Measurements from ENCODE around the gene MT1B.
"Not testable (repeated sequence)": the region's sequence is repeated elsewhere in the genome, so short reads cannot be mapped to it uniquely, and the experiment has no call there.

Gene MT1B

GRCh38 chr16:56667581-56668571, 16.2 kb downstream of the MT1B start, which contains the start of gene MT1G:
Gene MT1G (minus strand): TSS chr16:56668065. CDS start chr16:56667993, 72 bp downstream.
- peak; percentile 81 to 91 (median 86) for DNase-seq

GRCh38 chr16:56669005-56669839, 17.5 kb downstream of the MT1B start, which contains the start of gene MT1H:
Gene MT1H (plus strand): TSS chr16:56669814. CDS start chr16:56669885, 71 bp downstream.
- no peak for DNase-seq

DNA sequence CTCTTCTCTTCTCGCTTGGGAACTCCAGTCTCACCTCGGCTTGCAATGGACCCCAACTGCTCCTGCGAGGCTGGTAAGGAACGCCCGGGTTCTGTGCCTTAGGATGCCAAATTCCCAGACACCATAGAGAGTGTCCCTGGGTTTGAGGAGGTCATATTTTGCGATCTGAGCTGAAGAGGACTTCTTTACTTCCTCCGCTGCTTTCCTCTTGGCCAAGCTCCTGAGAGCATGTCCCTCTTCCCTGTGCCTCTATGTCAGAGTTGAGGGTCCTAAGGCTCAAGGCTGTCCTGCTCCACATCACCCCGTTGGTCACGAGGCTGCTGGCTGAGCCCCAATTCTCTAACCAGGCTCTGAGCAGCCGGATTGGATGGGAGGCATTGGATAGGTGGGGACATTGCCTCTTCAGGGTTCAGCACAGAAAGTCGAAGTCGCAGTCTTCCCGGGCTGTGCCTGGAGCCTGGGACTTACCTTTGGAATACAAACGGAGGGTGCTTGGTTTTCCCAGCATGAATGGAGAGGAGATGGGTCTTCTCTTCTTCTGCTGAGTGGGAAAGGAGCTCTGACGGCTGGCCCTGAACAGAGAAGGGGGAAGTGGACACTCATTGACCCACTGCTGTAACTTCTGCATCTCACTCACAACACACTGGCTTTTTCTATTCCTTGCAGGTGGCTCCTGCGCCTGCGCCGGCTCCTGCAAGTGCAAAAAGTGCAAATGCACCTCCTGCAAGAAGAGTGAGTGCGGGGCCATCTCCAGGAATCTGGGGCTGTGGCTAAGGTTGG, 18.3 kb downstream of the MT1B start:
- DNase-seq, result peak; percentile 24 to 67 (median 62)

DNA sequence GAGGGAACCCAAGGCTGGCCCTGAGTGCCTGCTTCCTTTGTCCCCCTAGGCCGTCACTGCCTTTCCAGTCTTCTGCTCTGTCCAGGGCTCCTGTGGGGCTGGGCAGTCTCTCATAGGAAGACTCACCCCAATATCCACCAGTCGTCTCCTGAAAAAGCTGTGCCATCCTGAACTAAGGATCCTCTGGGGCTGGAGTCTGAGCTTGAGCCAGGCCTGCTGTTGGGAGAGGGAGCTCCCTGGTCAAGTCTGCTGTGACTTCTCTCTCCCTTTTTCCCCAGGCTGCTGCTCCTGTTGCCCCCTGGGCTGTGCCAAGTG, 18.9 kb downstream of the MT1B start:
- DNase-seq, result no peak

GRCh38 chr16:56671691-56672090, 20.0 kb downstream of the MT1B start:
- DNase-seq, result peak; percentile 30 to 46 (median 40)

DNA sequence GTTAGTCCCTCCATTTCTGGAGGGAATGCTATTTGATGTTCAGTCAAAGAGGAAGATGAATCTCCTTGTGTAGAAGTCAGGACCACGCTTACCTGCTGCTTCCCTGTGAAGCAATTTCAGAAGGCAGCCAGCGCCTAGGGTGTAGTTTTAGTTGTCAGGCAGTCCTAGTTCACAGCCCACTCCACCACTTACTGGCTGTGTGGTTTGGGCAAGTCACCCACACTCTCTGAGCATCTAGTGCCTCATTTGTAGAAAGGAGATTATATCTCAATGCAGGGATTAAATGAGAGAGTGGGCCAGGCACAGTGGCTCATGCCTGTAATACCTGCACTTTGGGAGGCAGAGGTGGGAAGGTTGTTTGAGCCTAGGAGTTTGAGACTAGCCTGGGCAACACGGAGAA, 20.5 kb downstream of the MT1B start:
- not testable (repeated sequence) for DNase-seq

DNA sequence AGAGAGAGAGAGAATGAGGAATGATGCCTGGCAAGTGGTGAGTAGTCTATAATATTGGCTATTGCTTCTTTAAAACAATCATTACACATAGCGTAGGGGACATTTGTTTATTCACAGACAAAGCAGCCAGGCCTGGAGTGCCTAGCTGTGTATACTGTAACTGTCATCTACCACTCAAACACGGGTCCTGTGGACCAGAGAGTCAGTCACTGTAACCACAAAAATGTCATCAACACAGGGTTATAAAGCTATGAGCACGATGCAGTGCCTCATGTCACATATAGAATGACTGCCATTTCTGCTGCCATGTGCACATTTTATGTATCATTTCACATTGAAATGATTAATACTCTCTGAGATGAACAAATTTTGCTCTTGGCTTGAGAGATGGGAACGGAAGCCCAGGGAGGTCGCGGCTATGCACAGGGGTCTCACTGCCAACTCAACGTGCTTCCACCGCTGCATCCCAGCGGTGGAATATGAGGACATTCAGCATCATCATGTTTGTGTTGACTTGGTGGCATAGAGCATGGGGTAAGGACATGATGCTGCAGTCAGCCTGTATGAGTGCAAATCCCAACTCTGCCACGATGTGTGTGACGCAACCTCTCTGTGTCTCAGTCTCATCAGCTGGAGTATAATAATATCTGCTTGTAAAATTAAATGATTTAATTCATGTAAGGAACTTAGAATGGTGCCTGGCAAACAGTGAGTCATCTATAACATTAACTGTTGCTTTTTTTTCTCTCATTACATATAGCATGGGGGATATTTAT, 21.3 kb downstream of the MT1B start:
- DNase-seq, result no peak

DNA sequence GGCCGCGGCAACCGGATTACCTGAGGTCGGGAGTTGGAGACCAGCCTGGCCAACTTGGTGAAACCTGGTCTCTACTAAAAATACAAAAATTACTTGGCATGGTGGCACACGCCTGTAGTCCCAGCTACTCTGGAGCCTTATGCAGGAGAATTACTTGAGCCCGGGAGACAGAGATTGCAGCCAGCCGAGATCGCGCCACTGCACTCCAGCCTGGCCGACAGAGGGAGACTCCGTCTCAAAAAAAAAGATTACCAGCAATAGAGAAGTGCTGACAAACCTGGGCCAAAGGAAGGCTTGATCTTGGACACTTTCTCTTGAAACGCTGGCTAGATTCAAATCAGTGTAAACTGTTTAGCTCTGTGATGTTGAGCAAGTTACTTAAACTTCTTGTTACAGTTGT, 22.2 kb downstream of the MT1B start:
- peak; percentile 51 to 62 (median 60) for DNase-seq

GRCh38 chr16:56674570-56674969, 22.9 kb downstream of the MT1B start:
- not testable (repeated sequence) for DNase-seq

DNA sequence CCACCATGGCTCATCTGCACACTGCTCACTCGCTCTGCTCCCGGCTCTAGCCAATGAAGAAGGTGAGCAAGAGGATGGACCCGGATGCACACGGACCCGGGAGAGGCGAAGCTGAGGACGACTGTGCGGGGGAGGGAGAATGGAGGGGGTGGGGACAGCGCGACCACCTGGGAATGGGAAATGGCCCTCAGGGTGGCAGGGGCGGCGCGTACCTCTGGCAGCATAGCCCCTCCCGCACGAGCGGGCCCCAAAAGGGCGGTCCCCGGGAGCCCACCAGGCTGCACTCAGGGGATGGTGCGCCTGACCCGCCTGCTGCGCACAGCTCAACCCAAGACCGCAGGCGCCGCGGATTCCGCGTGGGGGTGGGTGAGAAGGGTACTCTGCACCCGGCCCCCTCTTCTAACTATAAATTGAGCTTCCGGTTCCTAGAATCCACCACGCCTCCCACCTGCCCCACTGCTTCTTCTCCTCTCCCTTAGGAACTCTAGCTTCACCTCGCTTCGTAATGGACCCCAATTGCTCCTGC, 24.1 kb downstream of the MT1B start:
- DNase-seq, result no peak

- no peak for DNase-seq
Measured at GRCh38 chr16:56677474-56677873, 25.8 kb downstream of the MT1B start.

DNA sequence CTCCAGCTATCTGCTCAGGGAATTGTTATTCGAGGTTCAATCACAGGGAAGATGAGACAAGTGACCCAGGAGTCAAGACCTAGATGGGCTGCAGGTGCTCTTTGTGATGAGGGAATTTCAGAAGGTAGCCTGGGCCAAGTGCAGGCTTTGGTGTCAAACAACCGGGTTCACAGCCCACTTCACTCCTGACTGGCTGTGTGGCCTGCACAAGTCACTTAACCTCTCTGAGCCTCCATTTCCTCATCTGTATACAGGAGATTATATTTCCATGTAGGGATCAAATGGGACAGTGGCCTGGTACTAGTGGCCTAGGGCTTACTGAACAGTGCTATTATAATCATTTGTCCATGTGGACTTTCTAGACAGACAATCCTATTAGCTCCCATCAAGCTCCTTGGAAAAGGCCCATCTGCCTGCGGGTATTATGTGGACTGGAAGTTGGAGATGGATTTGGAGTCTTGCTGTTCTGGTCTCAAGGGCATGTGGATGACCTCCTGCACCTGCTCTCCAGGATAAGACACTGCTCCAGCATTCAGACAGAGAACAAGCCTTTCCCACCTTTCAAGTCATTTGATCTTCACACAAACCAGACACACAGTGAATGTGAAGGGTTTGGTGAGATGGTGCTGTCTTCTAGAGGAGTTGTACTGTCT, 27.5 kb downstream of the MT1B start:
- DNase-seq, result no peak

GRCh38 chr16:56679818-56680217, 28.1 kb downstream of the MT1B start:
- DNase-seq, result peak in 3 of 4 experiments; percentile 32 to 48 (median 47)

GRCh38 chr16:56681939-56682702, 30.4 kb downstream of the MT1B start, which contains the start of gene MT1X:
Gene MT1X (plus strand): TSS chr16:56682470. CDS start chr16:56682541, 71 bp downstream.
- peak; percentile 94 to 98 (median 95) for DNase-seq

DNA sequence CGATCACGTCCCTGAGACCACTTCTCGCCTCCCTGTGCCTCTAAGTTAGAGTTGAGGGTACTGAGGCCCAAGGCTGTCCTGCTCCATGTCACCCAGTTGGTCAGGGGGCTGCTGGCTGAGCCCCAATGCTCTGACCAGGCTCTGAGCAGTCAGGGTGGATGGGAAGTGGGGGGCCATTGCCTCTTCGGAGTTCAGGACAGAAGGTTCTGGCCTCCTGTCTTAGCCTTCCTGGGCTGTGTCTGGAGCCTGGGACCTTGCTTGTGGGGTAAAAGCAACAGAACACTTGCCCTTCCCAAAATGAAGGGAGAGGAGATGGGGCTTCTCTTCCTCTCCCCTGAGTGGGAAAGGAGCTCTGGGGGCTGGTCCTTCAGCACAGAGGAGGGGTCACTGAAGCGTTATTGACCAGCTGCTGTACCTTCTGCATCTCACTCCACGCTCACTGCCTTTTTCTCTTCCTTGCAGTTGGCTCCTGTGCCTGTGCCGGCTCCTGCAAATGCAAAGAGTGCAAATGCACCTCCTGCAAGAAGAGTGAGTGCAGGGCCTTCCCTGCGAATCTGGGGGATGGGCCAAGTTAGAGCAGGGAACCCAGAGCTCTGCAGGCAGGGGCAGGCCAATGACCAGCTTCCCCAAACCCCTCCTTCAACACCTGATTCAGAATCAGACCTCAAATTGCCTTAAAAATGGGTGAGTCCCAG, 31.2 kb downstream of the MT1B start:
- DNase-seq, result peak in 1 of 4 experiments; percentile 15

DNA sequence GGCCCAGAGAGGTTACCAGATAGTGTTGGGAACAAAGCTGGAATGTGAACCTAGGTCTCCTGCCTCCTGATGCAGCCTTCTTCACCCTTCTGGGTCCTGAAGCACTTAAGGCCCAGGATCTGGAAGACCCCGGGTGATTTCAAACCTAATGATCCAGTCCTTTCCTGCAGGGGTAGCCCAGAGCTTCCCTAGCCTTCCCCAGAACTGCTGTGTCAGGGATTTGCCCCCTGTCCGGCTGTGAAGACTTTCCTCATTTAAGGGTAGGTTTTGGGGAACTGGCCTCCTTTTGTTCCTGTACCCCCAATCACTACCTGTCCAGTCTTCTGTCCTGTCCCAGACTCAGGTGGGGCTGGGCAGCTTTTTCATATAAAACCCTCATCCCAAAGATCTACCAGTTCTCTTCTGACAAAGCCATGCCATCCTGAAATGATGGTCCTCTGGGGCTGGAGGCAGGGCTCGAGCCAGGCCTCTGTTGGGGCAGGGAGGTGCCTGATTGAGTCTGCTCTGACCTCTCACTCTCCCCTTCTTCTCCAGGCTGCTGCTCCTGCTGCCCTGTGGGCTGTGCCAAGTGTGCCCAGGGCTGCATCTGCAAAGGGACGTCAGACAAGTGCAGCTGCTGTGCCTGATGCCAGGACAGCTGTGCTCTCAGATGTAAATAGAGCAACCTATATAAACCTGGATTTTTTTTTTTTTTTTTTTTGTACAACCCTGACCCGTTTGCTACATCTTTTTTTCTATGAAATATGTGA, 31.9 kb downstream of the MT1B start:
- DNase-seq, result no peak

GRCh38 chr16:56684256-56684925, 32.7 kb downstream of the MT1B start:
- DNase-seq, result no peak
